Endothelial cell of umbilical vein (primary cell): ENCODE results near the gene TPCN1. TPM values are rescaled to one million over a fixed set of nuclear protein-coding genes. Genes with fewer than 3 reads are reported as not detected.

Experiments used
- BruUV-seq: library from RNA; stranded (reverse); fragments of 400-500 nt; replicated peaks from 2 replicates; lab custom pipeline; 2021; lab: Mats Ljungman, UMichigan
- CTCF ChIA-PET: fragments of 300-600, 350-600 bp; sonication (Branson Sonifier 250); formaldehyde crosslinking; loops from one replicate; lab custom pipeline; 2021; ENCODE audit warnings: antibody characterized with exemption, inconsistent platforms; lab: Charles Lee
- POLR2A ChIA-PET: fragments of 300-600, 350-600 bp; sonication (Branson Sonifier 250); formaldehyde crosslinking; loops from one replicate; lab custom pipeline; 2021; ENCODE audit warnings: antibody characterized with exemption, inconsistent platforms; lab: Charles Lee
- DNase-seq: peaks from one replicate; pipeline ENCODE4 v3.0.0-alpha.2; 2011; ENCODE audit warnings: low read depth, low spot score
- FAIRE-seq: peaks from 2 replicates; lab custom pipeline; 2011; peaks lifted over from hg19 to GRCh38; lab: Jason Lieb, UNC
- H2AFZ ChIP-seq: 2 replicates; pipeline ENCODE4 v1.6.0; 2012; ENCODE audit warnings: low read depth, low read length, control low read depth, inconsistent platforms
- H3K27ac ChIP-seq: 2 replicates; pipeline ENCODE4 v1.5.1; 2011; ENCODE audit warnings: low read depth, mild to moderate bottlenecking, control low read depth, low read length, moderate library complexity; ENCODE audit not compliant: insufficient read depth
- H3K27me3 ChIP-seq, 2 experiments: 2 replicates each; pipeline versions ENCODE4 v1.6.0 to v1.6.1; 2011; ENCODE audit warnings: low read length in 2 of 2, mixed read lengths in 1 of 2; ENCODE audit not compliant: control insufficient read depth in 2 of 2, insufficient read depth in 2 of 2
- H3K36me3 ChIP-seq, 2 experiments: 2 replicates in 1 of 2; 3 replicates in 1 of 2; pipeline ENCODE4 v1.5.1; 2011; ENCODE audit warnings: low read length in 2 of 2, mild to moderate bottlenecking in 1 of 2, moderate library complexity in 1 of 2; ENCODE audit not compliant: control insufficient read depth in 2 of 2, insufficient read depth in 2 of 2; ENCODE audit errors: extremely low read depth in 1 of 2
- H3K4me1 ChIP-seq: 3 replicates; pipeline ENCODE4 v1.5.1; 2011; ENCODE audit warnings: mild to moderate bottlenecking, low read length; ENCODE audit not compliant: control insufficient read depth, insufficient read depth; ENCODE audit errors: extremely low read depth
- H3K4me2 ChIP-seq: 2 replicates; pipeline ENCODE4 v1.6.1; 2011; ENCODE audit warnings: low read length, control low read depth, mixed read lengths; ENCODE audit not compliant: insufficient read depth
- H3K4me3 ChIP-seq, 3 experiments: fragments of 200-600 bp in 1 of 3; sonication (generic), shearing (Covaris generic) in 1 of 3; replicated peaks in 1 of 3; 2 replicates each; pipeline ENCODE4 v1.5.1; 2011 to 2016; ENCODE audit warnings: control low read depth in 3 of 3, low read length in 3 of 3, mild to moderate bottlenecking in 2 of 3, inconsistent platforms in 1 of 3, low read depth in 1 of 3, moderate library complexity in 1 of 3; ENCODE audit not compliant: insufficient read depth in 1 of 3
- H3K79me2 ChIP-seq: 2 replicates; pipeline ENCODE4 v1.6.0; 2012; ENCODE audit warnings: low read length, inconsistent platforms; ENCODE audit not compliant: control insufficient read depth, insufficient read depth
- H3K9ac ChIP-seq: replicated peaks from 2 replicates; pipeline ENCODE3; 2011; ENCODE audit warnings: low read length, control low read depth; ENCODE audit not compliant: insufficient read depth; ENCODE audit errors: extremely low read depth
- H3K9me1 ChIP-seq: replicated peaks from 3 replicates; pipeline ENCODE4 v1.6.0; 2011; ENCODE audit warnings: mild to moderate bottlenecking, low read length; ENCODE audit not compliant: control insufficient read depth, insufficient read depth; ENCODE audit errors: extremely low read depth
- H3K9me3 ChIP-seq: replicated peaks from 2 replicates; pipeline ENCODE4 v1.5.1; 2012; ENCODE audit warnings: low read length, inconsistent platforms; ENCODE audit not compliant: control insufficient read depth, insufficient read depth
- H4K20me1 ChIP-seq: replicated peaks from 2 replicates; pipeline ENCODE3; 2011; ENCODE audit warnings: mild to moderate bottlenecking, low read length; ENCODE audit not compliant: control insufficient read depth, insufficient read depth; ENCODE audit errors: extremely low read depth
- EZH2 ChIP-seq: IDR thresholded peaks from 2 replicates; pipeline ENCODE4 v1.6.1; 2012; ENCODE audit warnings: borderline replicate concordance, low read depth, mild to moderate bottlenecking, moderate library complexity, low read length, inconsistent platforms; ENCODE audit not compliant: severe bottlenecking
- FOS ChIP-seq: IDR thresholded peaks from 2 replicates; pipeline ENCODE4 v1.6.1; 2011; ENCODE audit warnings: mild to moderate bottlenecking, low read length, moderate library complexity, borderline replicate concordance; ENCODE audit not compliant: insufficient read depth
- GATA2 ChIP-seq: IDR thresholded peaks from 2 replicates; pipeline ENCODE4 v1.7.0; 2011; ENCODE audit warnings: low read depth, mild to moderate bottlenecking, moderate library complexity, mixed read lengths, low read length; ENCODE audit not compliant: insufficient read length, insufficient read depth
- JUN ChIP-seq: IDR thresholded peaks from 2 replicates; pipeline ENCODE4 v1.6.1; 2011; ENCODE audit warnings: borderline replicate concordance, low read depth; ENCODE audit not compliant: insufficient read length, insufficient read depth
- MYC ChIP-seq: IDR thresholded peaks from one replicate; pipeline ENCODE4 v1.6.1; 2011; ENCODE audit warnings: mild to moderate bottlenecking, low read depth, low read length
- POLR2A ChIP-seq: IDR thresholded peaks from 2 replicates; pipeline ENCODE4 v1.6.1; 2012; ENCODE audit warnings: low read depth, mild to moderate bottlenecking, control low read depth, low read length
- POLR2AphosphoS5 ChIP-seq: IDR thresholded peaks from 2 replicates; pipeline ENCODE4 v1.6.1; 2012; ENCODE audit warnings: low read depth, mild to moderate bottlenecking, control low read depth, low read length, moderate library complexity; ENCODE audit not compliant: insufficient read depth
- dilution Hi-C: fragments of 300-500 bp; cut with MboI; formaldehyde crosslinking; loops from one replicate; pipeline ENCODE4 v1.15.0; 2019; ENCODE audit warnings: low sequenced_read_pairs; ENCODE audit not compliant: extremely low pct_ligation_motif_present
- intact Hi-C: fragments of 100-400 bp; cut with micrococcal nuclease; formaldehyde crosslinking; loops from one replicate; pipeline ENCODE4 v1.10.0; 2022
- polyA plus RNA-seq, 4 experiments: library from polyadenylated mRNA; depleted of rRNA in 3 of 4; stranded (reverse) in 3 of 4; unstranded in 1 of 4; fragments of >200 nt; gene quantifications; 2 replicates each; pipeline versions ENCODE4 v1.2.1 to v1.2.3, GENCODE V29; 2011 to 2012; ENCODE audit warnings: missing spikeins in 1 of 4
- total RNA-seq: library from RNA; stranded (reverse); gene quantifications from 2 replicates; pipeline ENCODE4 v1.2.3, GENCODE V29; 2021
- TF ChIP-seq, protein P1 (sequence below), 2 donors: IDR thresholded peaks; 1 replicate in 1 of 2; 2 replicates in 1 of 2; pipeline ENCODE4 v1.5.1; 2011; ENCODE audit warnings: low read length in 2 of 2, mild to moderate bottlenecking in 2 of 2, moderate library complexity in 2 of 2, control low read depth in 1 of 2, inconsistent platforms in 1 of 2, low read depth in 1 of 2; ENCODE audit not compliant: insufficient read depth in 1 of 2; ENCODE audit errors: extremely low read depth in 1 of 2
- TF ChIP-seq, protein P2 (sequence below): IDR thresholded peaks from 2 replicates; pipeline ENCODE4 v1.6.1; 2011; ENCODE audit not compliant: insufficient read depth, insufficient read length

The TPCN1 gene
- total and polyA plus RNA-seq, 2 donors (not counting 3 experiments of a cell fraction or from before 2014, with no cell fraction given), result 19.5 to 28.3 TPM

DNA sequence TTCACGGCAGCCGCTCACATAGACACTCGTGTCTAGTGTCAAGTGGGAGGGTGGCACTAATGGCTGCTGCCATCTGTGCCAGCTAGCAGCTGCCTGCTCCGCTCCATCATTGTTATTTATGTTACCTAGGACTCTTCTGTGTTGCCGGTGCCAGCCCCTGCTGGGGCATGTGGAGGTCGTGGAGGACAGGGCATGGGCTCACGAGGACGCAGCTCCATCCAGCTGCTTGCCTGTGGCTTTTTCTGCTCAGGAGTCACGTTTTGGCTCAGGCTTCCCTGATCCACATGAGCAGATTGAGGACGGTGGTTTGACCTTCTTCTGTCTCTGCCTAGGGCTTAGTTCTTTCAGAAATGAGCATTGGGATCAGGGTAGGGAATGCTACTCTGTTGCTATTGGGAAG lies 31.2 kb downstream of the TPCN1 start:
- POLR2A ChIA-PET, result no interaction called here
- CTCF ChIA-PET, result no interaction called here
- H4K20me1 ChIP-seq, result no peaks in the 10 kb centered on the region

More for the DNA sequence above, 31.2 kb downstream of the TPCN1 start:
- Histone ChIP-seq H3K79me2 (no peaks in the 10 kb centered on the region), H3K4me2 (no peak overlapping the region), H3K9me3 (no peaks in the 10 kb centered on the region), H3K9me1 (no peaks in the 10 kb centered on the region), H3K36me3 (peaks cover 0 to 3% of the 10 kb centered on the region in 2 experiments), H3K9ac (no peak overlapping the region), H2AFZ (no peak overlapping the region), H3K27me3 (no peaks in the 10 kb centered on the region), H3K4me1 (no peaks in the 10 kb centered on the region), H3K4me3 (no peak overlapping the region), H3K27ac (no peak overlapping the region)
- no peak for DNase-seq
- no TSS peak for BruUV-seq
- no peak for FAIRE-seq
- dilution Hi-C loops, result no loop called here
- intact Hi-C loops, result no loop called here
- TF ChIP-seq, protein P1, sequence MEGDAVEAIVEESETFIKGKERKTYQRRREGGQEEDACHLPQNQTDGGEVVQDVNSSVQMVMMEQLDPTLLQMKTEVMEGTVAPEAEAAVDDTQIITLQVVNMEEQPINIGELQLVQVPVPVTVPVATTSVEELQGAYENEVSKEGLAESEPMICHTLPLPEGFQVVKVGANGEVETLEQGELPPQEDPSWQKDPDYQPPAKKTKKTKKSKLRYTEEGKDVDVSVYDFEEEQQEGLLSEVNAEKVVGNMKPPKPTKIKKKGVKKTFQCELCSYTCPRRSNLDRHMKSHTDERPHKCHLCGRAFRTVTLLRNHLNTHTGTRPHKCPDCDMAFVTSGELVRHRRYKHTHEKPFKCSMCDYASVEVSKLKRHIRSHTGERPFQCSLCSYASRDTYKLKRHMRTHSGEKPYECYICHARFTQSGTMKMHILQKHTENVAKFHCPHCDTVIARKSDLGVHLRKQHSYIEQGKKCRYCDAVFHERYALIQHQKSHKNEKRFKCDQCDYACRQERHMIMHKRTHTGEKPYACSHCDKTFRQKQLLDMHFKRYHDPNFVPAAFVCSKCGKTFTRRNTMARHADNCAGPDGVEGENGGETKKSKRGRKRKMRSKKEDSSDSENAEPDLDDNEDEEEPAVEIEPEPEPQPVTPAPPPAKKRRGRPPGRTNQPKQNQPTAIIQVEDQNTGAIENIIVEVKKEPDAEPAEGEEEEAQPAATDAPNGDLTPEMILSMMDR (IDR thresholded peaks at IDR 0.05; ENCODE audit: extremely low read depth in 1 of 2, insufficient read depth in 1 of 2, low read depth in 1 of 2, low read length in 2 of 2), result no peak
- TF ChIP-seq JUN (no peak), MYC (no peak), POLR2AphosphoS5 (no peak), POLR2A (no peak), EZH2 (no peak), FOS (no peak), GATA2 (no peak)
- TF ChIP-seq, protein P2, sequence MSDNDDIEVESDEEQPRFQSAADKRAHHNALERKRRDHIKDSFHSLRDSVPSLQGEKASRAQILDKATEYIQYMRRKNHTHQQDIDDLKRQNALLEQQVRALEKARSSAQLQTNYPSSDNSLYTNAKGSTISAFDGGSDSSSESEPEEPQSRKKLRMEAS, result no peak
